ENCODE measurements around the gene DRD5.

- TF ChIP-seq CTCF (IDR thresholded peaks at IDR 0.05; ENCODE audit: insufficient read depth, low read length, poor library complexity, severe bottlenecking) (no peak), EZH2phosphoT487 (conservative IDR thresholded peaks at IDR 0.05; ENCODE audit: low read length) (no peak)
Measured at GRCh38 chr4:9735515-9735914, 45.9 kb upstream of the DRD5 start.
